NCI-H2171 treated with DMSO at 0.1 percent for 48 hours (cell line): ENCODE measurements around the gene KRTAP15-1.

Experiments
- DNase-seq: peaks from one replicate; lab custom pipeline; 2025; lab: John Stamatoyannopoulos, UW

Gene KRTAP15-1

DNA sequence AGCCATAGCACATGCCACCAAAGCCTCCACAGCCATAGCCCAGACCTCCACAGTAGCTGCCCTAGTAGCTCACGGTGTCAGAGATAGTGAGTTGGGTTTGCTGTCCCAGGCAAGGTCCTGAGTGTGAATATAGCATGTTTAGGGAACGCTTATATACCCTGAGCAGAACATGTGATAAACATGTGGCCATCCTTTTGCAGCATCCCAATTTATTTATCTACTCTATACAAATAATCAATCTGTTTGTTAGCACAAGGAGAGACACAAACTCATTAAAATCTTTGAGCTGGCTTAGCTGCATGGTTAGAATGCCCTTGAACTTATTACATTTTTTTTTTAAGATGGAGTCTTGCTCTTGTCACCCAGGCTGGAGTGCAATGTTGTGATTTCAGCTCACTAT, 47.3 kb downstream of the KRTAP15-1 start, which contains the start of gene KRTAP19-2:
Gene KRTAP19-2, minus strand, starts transcription at position 101 of the 400 bp plus-strand sequence. Its CDS starts 88 bp downstream, at position 13.
- DNase-seq: no peak
